HG02798 (cell line): ENCODE measurements around the gene KY.

ENCODE experiments used
- ATAC-seq: cut with Tn5 transposase; IDR thresholded peaks from one replicate; pipeline ENCODE4 v1.9.1; 2021; ENCODE audit warnings: mild to moderate bottlenecking; ENCODE audit not compliant: unreplicated experiment, poor library complexity

KY gene

GRCh38 chr3:134677196-134677986, 26.6 kb upstream of the KY start:
- ATAC-seq: peak; percentile 64

GRCh38 chr3:134675726-134676256, 25.0 kb upstream of the KY start:
- no peak for ATAC-seq

- ATAC-seq: no peak
Measured at GRCh38 chr3:134672571-134672970, 21.7 kb upstream of the KY start.

- ATAC-seq: no peak
Measured at GRCh38 chr3:134667956-134668355, 17.1 kb upstream of the KY start.

- ATAC-seq: no peak
Measured at GRCh38 chr3:134667406-134667805, 16.6 kb upstream of the KY start.

GRCh38 chr3:134666885-134667284, 16.1 kb upstream of the KY start:
- no peak for ATAC-seq

- ATAC-seq: no peak
Measured at GRCh38 chr3:134666466-134666865, 15.6 kb upstream of the KY start.

- ATAC-seq: no peak
Measured at GRCh38 chr3:134666052-134666451, 15.2 kb upstream of the KY start.

- ATAC-seq: no peak
Measured at GRCh38 chr3:134665243-134665642, 14.4 kb upstream of the KY start.

GRCh38 chr3:134663721-134664456, 13.1 kb upstream of the KY start:
- ATAC-seq: no peak

- no peak for ATAC-seq
Measured at GRCh38 chr3:134660046-134660441, 9.2 kb upstream of the KY start.

- ATAC-seq: no peak
Measured at GRCh38 chr3:134659391-134660045, 8.7 kb upstream of the KY start.

- no peak for ATAC-seq
Measured at GRCh38 chr3:134658555-134658954, 7.7 kb upstream of the KY start.

- ATAC-seq: no peak
Measured at GRCh38 chr3:134656211-134656800, 5.5 kb upstream of the KY start.

GRCh38 chr3:134655706-134656105, 4.9 kb upstream of the KY start:
- ATAC-seq: no peak

- no peak for ATAC-seq
Measured at GRCh38 chr3:134654031-134654430, 3.2 kb upstream of the KY start.

- ATAC-seq: no peak
Measured at GRCh38 chr3:134652886-134653630, 2.2 kb upstream of the KY start.

- ATAC-seq: no peak
Measured at GRCh38 chr3:134652409-134652831, 1.6 kb upstream of the KY start.

- ATAC-seq: no peak
Measured at GRCh38 chr3:134651347-134652041, 672 bp upstream of the KY start.
